Measurements from ENCODE around the gene SDHA.
"Not testable (repeated sequence)": the region's sequence is repeated elsewhere in the genome, so short reads cannot be mapped to it uniquely, and the experiment has no call there.

The SDHA gene

GRCh38 chr5:223791-224190 is 5.7 kb downstream of the SDHA start:
- no peak for DNase-seq

GRCh38 chr5:225334-225733 is 7.2 kb downstream of the SDHA start:
- no peak for DNase-seq

GRCh38 chr5:227375-227774 is 9.3 kb downstream of the SDHA start:
- not testable (repeated sequence) for DNase-seq

DNA sequence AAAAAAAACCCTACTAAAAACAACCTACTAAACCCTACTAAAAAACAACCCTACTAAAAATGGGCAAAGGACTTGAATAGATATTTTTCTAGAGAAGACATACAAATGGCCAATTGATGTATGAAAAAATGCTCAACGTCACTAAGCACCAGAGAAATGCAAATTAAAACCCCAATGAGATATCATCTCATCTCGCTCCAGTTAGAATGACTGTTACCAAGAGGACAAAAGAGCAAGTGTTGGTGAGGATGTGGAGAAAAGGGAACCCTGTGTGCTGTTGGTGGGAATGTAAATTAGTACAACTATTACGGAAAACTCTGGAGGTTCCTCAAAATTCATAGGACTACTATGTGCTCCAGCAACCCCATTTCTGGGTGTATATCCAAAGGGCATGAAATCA is 10.8 kb downstream of the SDHA start:
- DNase-seq = no peak

- DNase-seq = no peak
Measured at GRCh38 chr5:230711-231110, 12.6 kb downstream of the SDHA start.

DNA sequence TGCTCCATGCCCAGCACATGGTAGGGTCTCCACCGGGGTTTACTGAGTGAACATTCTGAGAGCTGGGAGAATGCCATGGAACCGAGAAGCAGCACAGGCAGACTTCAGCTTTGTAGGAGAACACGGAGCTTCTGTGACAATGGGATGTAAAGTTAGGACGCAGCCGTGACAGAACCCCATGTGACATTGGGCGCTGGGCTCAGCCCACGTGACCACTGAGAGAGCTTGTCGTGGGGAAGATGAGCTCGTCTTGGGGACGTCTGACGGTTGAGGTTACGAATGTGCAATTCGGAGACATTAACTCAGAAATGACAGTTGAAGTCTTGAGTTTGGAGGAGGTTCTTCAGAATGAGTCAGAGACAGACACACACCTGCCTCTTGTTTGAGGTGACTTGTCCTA is 13.5 kb downstream of the SDHA start:
- no peak for DNase-seq

- DNase-seq = not testable (repeated sequence)
Measured at GRCh38 chr5:233426-233825, 15.3 kb downstream of the SDHA start.

GRCh38 chr5:234450-234849 is 16.3 kb downstream of the SDHA start:
- no peak for DNase-seq

DNA sequence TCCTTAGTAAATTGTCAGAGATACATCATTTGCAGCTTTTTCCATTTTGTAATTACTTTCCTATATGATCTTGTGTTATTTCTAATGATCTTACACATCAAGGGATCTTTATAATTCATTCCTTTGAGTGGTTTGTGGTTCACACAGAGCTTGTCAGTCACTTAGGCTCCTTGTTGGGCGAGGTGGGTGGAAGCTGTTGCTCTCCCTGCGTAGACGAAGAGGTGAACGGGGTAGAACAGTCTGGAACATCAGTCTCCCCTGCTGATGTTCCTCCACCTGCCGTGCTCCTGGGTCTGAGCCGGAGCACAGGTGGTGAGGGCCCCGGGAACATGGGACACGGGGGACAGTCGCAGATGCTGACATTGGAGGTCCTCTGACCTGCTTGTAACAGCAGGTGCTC is 17.4 kb downstream of the SDHA start:
- DNase-seq = not testable (repeated sequence)

GRCh38 chr5:237931-238330 is 19.8 kb downstream of the SDHA start:
- DNase-seq = not testable (repeated sequence)

GRCh38 chr5:240550-240949 is 22.4 kb downstream of the SDHA start:
- DNase-seq = not testable (repeated sequence)

DNA sequence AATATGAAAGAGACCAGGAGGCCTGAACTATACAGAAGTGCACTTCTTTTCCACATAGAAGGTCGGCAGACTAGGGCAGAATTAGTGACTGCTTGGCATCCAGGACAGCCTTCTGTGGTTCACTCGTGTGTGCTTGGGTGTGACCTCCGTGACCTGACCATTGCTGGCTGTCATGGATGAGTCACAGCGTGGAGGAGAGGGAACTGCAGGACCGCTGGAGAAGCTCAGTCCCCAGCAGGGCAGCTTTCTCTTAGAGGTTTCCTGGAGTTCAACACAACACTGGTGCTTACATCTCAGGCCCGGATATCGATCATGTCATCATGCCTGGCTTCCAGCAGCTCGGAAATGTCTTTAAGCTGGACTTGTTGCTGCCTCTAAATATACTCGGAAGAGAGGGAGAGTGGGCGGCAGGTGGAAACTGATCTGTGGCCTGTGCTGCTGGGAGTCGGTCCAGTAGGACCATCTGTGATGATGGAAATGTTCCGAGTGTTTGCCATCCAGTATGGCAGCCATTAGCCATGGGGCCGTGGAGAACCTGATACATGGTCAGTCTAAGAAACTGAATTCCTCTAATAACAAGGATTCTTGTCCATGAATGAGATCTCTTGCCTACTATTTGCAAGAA is 23.0 kb downstream of the SDHA start:
- not testable (repeated sequence) for DNase-seq

DNA sequence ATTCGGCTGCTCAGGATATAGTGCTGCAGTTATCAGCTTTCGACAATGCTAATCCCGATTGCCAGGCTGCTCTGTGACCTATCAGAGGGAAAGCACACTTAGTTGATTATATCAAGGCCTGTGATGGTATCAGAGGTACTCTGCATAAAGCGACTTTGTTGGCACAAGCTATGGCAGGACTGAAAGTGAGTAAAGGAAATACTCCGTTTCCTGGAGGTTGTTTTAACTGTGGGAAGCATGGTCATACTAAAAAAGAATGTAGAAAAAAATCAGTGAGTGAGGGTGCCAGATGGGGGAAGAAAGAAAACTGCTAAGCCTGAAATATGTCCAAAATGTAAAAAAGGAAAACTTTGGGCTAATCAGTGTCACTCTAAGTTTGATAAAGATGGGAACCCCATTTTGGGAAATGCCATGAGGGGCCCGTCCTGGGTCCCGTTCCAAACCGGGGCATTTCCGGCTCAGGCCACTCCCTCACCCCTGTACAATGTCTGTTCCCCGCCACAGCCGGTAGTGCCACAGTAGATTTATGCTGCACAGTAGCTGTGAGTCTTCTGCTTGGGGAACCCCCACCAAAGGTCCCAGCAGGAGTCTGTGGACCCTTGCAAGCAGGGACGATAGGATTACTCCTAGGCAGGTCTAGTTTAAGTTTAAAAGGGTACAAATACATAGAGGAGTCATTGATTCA is 25.7 kb downstream of the SDHA start:
- DNase-seq = not testable (repeated sequence)

DNA sequence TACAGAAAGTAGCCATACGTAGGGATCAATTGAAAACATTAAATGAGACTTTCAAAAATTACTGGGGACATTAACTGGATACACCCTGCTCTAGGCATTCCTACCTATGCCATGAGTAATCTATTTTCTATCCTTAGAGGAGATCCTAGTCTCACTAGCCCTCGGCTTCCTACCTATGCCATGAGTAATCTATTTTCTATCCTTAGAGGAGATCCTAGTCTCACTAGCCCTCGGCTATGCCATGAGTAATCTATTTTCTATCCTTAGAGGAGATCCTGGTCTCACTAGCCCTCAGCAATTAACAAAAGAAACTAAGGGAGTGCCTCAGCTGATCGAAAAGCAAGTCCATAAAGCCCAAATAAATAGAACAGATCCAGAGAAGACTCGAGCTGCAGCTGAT is 27.6 kb downstream of the SDHA start:
- DNase-seq = not testable (repeated sequence)

DNA sequence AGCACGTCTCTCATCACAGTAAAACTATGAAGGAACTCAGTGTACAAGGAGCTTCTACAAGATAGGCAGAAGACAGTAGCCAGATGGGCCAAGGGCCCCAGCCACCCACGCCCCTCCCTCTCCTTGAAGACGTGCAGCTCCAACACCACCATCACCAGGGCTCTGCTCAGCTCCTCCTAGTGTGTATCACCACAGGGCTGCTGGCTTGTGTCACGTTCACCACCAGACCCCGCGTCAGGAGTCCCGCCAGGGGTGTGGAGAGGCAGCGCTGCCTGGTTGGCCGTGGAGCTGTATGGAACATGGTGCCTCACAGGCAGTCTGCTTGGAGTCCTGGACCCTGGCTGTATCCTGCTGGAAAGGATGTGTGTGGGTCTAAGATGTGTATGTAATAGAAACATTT is 32.3 kb downstream of the SDHA start:
- not testable (repeated sequence) for DNase-seq

DNA sequence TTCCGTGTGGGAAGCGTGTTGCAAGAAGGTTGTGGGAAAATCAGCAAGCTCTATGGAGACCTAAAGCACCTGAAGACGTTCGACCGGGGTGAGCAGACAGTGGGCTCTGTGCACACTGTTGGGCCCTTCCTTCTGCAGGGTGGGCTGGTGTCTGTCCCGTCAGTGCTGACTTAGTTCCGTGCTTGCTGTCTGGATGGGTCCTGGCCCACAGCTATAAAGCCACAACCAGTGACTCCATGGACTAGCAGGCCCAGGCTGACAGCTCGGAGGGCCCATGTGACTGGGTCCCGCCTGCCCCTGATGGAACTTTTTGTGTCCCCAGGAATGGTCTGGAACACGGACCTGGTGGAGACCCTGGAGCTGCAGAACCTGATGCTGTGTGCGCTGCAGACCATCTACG is 32.9 kb downstream of the SDHA start:
- DNase-seq = not testable (repeated sequence)

GRCh38 chr5:251538-251937 is 33.4 kb downstream of the SDHA start:
- DNase-seq = not testable (repeated sequence)

DNA sequence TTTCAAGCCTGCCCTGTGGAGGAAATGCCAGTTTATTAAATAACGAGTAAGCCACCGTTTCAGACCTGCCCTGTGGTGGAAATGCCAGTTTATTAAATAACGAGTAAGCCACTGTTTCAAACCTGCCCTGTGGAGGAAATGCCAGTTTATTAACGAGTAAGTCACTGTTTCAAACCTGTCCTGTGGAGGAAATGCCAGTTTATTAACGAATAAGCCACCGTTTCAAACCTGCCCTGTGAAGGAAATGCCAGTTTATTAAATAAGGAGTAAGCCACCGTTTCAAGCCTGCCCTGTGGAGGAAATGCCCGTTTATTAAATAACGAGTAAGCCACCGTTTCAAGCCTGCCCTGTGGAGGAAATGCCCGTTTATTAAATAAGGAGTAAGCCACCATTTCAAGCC is 33.9 kb downstream of the SDHA start:
- not testable (repeated sequence) for DNase-seq

DNA sequence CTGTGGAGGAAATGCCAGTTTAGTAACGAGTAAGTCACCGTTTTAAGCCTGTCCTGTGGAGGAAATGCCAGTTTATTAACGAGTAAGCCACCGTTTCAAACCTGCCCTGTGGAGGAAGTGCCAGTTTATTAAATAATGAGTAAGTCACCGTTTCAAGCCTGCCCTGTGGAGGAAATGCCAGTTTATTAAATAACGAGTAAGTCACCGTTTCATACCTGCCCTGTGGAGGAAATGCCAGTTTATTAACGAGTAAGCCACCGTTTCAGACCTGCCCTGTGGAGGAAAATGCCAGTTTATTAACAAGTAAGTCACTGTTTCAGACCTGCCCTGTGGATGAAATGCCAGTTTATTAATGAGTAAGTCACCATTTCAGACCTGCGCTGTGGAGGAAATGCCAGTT is 34.4 kb downstream of the SDHA start:
- DNase-seq = no peak

GRCh38 chr5:254322-254721 is 36.2 kb downstream of the SDHA start:
- DNase-seq = not testable (repeated sequence)

DNA sequence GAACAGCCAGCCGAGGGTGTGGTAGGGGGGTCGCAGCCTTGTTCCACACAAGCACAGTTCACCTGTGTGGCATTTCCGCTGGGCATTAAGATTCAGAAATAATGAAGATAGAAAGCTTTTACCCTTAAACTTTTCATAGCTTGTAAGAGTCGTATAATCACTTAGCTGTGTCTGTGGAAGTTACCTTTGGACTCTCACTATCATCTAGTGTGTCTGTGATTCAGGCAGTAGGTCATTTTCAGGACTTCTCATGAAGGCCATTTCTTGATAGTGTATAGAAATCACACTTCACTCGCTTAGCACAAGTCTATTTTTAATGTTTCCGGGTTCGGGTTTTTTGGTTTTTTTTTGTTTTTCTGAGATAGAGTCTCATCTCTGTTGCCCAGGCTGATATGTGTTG is 37.0 kb downstream of the SDHA start:
- not testable (repeated sequence) for DNase-seq

DNA sequence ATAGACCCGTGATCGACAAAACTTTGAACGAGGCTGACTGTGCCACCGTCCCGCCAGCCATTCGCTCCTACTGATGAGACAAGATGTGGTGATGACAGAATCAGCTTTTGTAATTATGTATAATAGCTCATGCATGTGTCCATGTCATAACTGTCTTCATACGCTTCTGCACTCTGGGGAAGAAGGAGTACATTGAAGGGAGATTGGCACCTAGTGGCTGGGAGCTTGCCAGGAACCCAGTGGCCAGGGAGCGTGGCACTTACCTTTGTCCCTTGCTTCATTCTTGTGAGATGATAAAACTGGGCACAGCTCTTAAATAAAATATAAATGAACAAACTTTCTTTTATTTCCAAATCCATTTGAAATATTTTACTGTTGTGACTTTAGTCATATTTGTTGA is 38.2 kb downstream of the SDHA start:
- DNase-seq = not testable (repeated sequence)

GRCh38 chr5:257148-257547 is 39.0 kb downstream of the SDHA start:
- DNase-seq = no peak

DNA sequence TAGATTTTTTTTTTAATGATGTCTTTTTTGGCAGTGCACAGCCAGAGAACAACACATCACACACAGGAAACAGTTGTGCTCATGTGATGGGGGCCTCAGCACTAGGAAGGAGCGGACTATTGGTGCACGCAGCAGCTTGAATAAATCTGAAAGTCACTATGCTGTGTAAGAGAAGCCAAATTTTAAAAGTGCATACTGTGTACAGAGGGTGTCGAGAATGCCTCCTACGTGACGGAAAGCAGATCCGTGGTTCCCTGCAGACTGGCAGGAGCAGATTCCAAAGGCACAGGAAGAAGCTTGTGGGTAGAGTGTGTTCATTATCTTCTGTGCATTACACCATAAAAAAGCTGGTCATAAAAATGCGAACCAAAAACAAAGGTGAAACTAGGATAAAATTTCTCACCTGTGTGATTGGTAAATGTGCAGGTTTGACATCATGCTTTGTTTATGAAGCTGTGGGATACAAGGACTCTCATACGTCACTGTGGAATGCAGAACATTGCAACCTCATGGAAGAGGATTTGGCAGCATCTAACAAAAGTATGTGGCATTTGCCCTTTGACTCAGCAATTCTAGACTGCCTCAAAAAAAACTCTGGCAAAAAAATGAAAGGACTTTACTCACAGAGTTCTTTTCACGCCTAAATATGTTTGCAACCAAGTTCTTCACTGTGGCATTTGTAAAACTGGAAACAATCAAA is 45.3 kb downstream of the SDHA start:
- DNase-seq = not testable (repeated sequence)
